Measurements from ENCODE around the gene DIS3L2. TPM values are rescaled to one million over a fixed set of nuclear protein-coding genes. Genes with fewer than 3 reads are reported as not detected.

DIS3L2 gene
- total RNA-seq, 1 donor from 2014 or later, result 25.2 TPM

GRCh38 chr2:232139786-232140562, 178.5 kb downstream of the DIS3L2 start:
- Histone ChIP-seq H3K27me3 (ENCODE audit: control insufficient read depth, insufficient read depth, low read length) (no peaks in the 10 kb centered on the region), H3K36me3 (ENCODE audit: control insufficient read depth, insufficient read depth, low read length) (no peaks in the 10 kb centered on the region), H3K4me3 (ENCODE audit: low read depth, low read length) (no peak overlapping the region)
- no peak for TF ChIP-seq CTCF (IDR thresholded peaks at IDR 0.05; ENCODE audit: insufficient read depth, low read length, poor library complexity, severe bottlenecking)
- no peak for DNase-seq (ENCODE audit: low read depth)

- no peak for TF ChIP-seq CTCF (IDR thresholded peaks at IDR 0.05; ENCODE audit: insufficient read depth, low read length, poor library complexity, severe bottlenecking)
- Histone ChIP-seq H3K36me3 (ENCODE audit: control insufficient read depth, insufficient read depth, low read length) (no peaks in the 10 kb centered on the region), H3K4me3 (ENCODE audit: low read depth, low read length) (no peak overlapping the region), H3K27me3 (ENCODE audit: control insufficient read depth, insufficient read depth, low read length) (no peaks in the 10 kb centered on the region)
- DNase-seq (ENCODE audit: low read depth), result no peak
Observed at GRCh38 chr2:232141591-232141990, 180.1 kb downstream of the DIS3L2 start.

GRCh38 chr2:232142049-232142448, 180.5 kb downstream of the DIS3L2 start:
- H3K36me3 ChIP-seq (ENCODE audit: control insufficient read depth, insufficient read depth, low read length), result no peaks in the 10 kb centered on the region
- TF ChIP-seq CTCF (IDR thresholded peaks at IDR 0.05; ENCODE audit: insufficient read depth, low read length, poor library complexity, severe bottlenecking), result peak; percentile 69
- DNase-seq (ENCODE audit: low read depth), result no peak
- H3K4me3 ChIP-seq (ENCODE audit: low read depth, low read length), result no peak overlapping the region
- H3K27me3 ChIP-seq (ENCODE audit: control insufficient read depth, insufficient read depth, low read length), result no peaks in the 10 kb centered on the region

GRCh38 chr2:232142502-232142901, 181.0 kb downstream of the DIS3L2 start:
- H3K27me3 ChIP-seq (ENCODE audit: control insufficient read depth, insufficient read depth, low read length), result no peaks in the 10 kb centered on the region
- no peak for DNase-seq (ENCODE audit: low read depth)
- no peak overlapping the region for H3K4me3 ChIP-seq (ENCODE audit: low read depth, low read length)
- H3K36me3 ChIP-seq (ENCODE audit: control insufficient read depth, insufficient read depth, low read length), result no peaks in the 10 kb centered on the region
- no peak for TF ChIP-seq CTCF (IDR thresholded peaks at IDR 0.05; ENCODE audit: insufficient read depth, low read length, poor library complexity, severe bottlenecking)

GRCh38 chr2:232146294-232146693, 184.8 kb downstream of the DIS3L2 start:
- Histone ChIP-seq H3K36me3 (ENCODE audit: control insufficient read depth, insufficient read depth, low read length) (no peaks in the 10 kb centered on the region), H3K4me3 (ENCODE audit: low read depth, low read length) (no peak overlapping the region), H3K27me3 (ENCODE audit: control insufficient read depth, insufficient read depth, low read length) (no peaks in the 10 kb centered on the region)
- DNase-seq (ENCODE audit: low read depth), result no peak
- TF ChIP-seq CTCF (IDR thresholded peaks at IDR 0.05; ENCODE audit: insufficient read depth, low read length, poor library complexity, severe bottlenecking), result no peak

Measured in kidney epithelial cell (primary cell).